ENCODE data around the gene PBX2.
"Not testable (repeated sequence)": the region's sequence is repeated elsewhere in the genome, so short reads cannot be mapped to it uniquely, and the experiment has no call there.

Gene PBX2

GRCh38 chr6:32202186-32202585 is 12.2 kb upstream of the PBX2 start:
- DNase-seq: no peak

GRCh38 chr6:32200711-32201475 is 10.9 kb upstream of the PBX2 start:
- DNase-seq: no peak

- DNase-seq: no peak
Observed at GRCh38 chr6:32198866-32199265, 8.9 kb upstream of the PBX2 start.

- no peak for DNase-seq
Observed at GRCh38 chr6:32198345-32198696, 8.3 kb upstream of the PBX2 start.

GRCh38 chr6:32196682-32197616 is 6.9 kb upstream of the PBX2 start:
- DNase-seq: no peak

- peak in 2 of 6 experiments; percentile 49 to 68 for DNase-seq
Observed at GRCh38 chr6:32195902-32196681, 6.1 kb upstream of the PBX2 start.

- DNase-seq: peak; percentile 95 to 99 (median 98)
Observed at GRCh38 chr6:32195652-32195901, 5.6 kb upstream of the PBX2 start.

- DNase-seq: peak in 1 of 6 experiments; percentile 50
Observed at GRCh38 chr6:32194825-32195651, 5.0 kb upstream of the PBX2 start.

GRCh38 chr6:32194388-32194787 is 4.4 kb upstream of the PBX2 start:
- DNase-seq: no peak

- DNase-seq: not testable (repeated sequence)
Observed at GRCh38 chr6:32193096-32193495, 3.1 kb upstream of the PBX2 start.

- peak; percentile 28 to 80 (median 66) for DNase-seq
Observed at GRCh38 chr6:32192608-32193039, 2.6 kb upstream of the PBX2 start, which contains the start of gene GPSM3. TSS of gene GPSM3 (minus strand) at chr6:32192643. CDS start at chr6:32192513, 130 bp downstream.

- DNase-seq: peak in 1 of 6 experiments; percentile 30
Observed at GRCh38 chr6:32191696-32192607, 1.9 kb upstream of the PBX2 start.

- peak in 1 of 6 experiments; percentile 19 for DNase-seq
Observed at GRCh38 chr6:32190911-32191677, 1.1 kb upstream of the PBX2 start.

- no peak for DNase-seq
Observed at GRCh38 chr6:32189742-32190053, 304 bp downstream of the PBX2 start.

- no peak for DNase-seq
Observed at GRCh38 chr6:32189069-32189741, 797 bp downstream of the PBX2 start.

- no peak for DNase-seq
Observed at GRCh38 chr6:32188381-32189068, 1.5 kb downstream of the PBX2 start.

- DNase-seq: not testable (repeated sequence)
Observed at GRCh38 chr6:32187725-32188380, 2.1 kb downstream of the PBX2 start.

- DNase-seq: no peak
Observed at GRCh38 chr6:32187009-32187709, 2.8 kb downstream of the PBX2 start.
